Neural crest cell (in vitro differentiated cells): Measurements from ENCODE around the gene LACTB. TPM values are rescaled to one million over a fixed set of nuclear protein-coding genes. Genes with fewer than 3 reads are reported as not detected.

ENCODE experiments used
- DNase-seq: peaks from one replicate; pipeline ENCODE4 v3.0.0; 2021; ENCODE audit warnings: low read depth, mixed read lengths, low spot score
- H3K27ac Mint-ChIP-seq: one replicate; pipeline ENCODE4 v1.8.0; 2021; ENCODE audit warnings: mild to moderate bottlenecking, mixed read lengths; ENCODE audit not compliant: unreplicated experiment
- H3K27me3 Mint-ChIP-seq: 2 replicates; pipeline ENCODE4 v1.8.0; 2021; ENCODE audit warnings: low read depth, mild to moderate bottlenecking, mixed read lengths
- H3K36me3 Mint-ChIP-seq: 2 replicates; pipeline ENCODE4 v1.8.0; 2021; ENCODE audit warnings: low read depth, mild to moderate bottlenecking, mixed read lengths
- H3K4me1 Mint-ChIP-seq: 2 replicates; pipeline ENCODE4 v1.8.0; 2021; ENCODE audit warnings: mixed read lengths
- H3K4me3 Mint-ChIP-seq: one replicate; pipeline ENCODE4 v1.8.0; 2021; ENCODE audit warnings: mild to moderate bottlenecking, mixed read lengths
- H3K9me3 Mint-ChIP-seq: 2 replicates; pipeline ENCODE4 v1.8.0; 2021; ENCODE audit warnings: mixed read lengths
- total RNA-seq: library from RNA; stranded (reverse); gene quantifications from 2 replicates; pipeline ENCODE4 v1.2.1, GENCODE V29; 2021
- TF ChIP-seq, protein P1 (sequence below): fragments of 200-600 bp; sonication (generic); conservative IDR thresholded peaks from 2 replicates; pipeline ENCODE4 v1.5.0; 2021; ENCODE audit warnings: antibody characterized with exemption, mild to moderate bottlenecking

LACTB gene
- total RNA-seq, 1 donor from 2014 or later, result 7.0 TPM

- Mint-ChIP-seq H3K27ac (no peak overlapping the region), H3K4me3 (no peak overlapping the region), H3K27me3 (no peaks in the 10 kb centered on the region), H3K36me3 (no peaks in the 10 kb centered on the region), H3K4me1 (no peaks in the 10 kb centered on the region), H3K9me3 (peaks cover 4% of the 10 kb centered on the region)
- DNase-seq, result no peak
- TF ChIP-seq, protein P1, sequence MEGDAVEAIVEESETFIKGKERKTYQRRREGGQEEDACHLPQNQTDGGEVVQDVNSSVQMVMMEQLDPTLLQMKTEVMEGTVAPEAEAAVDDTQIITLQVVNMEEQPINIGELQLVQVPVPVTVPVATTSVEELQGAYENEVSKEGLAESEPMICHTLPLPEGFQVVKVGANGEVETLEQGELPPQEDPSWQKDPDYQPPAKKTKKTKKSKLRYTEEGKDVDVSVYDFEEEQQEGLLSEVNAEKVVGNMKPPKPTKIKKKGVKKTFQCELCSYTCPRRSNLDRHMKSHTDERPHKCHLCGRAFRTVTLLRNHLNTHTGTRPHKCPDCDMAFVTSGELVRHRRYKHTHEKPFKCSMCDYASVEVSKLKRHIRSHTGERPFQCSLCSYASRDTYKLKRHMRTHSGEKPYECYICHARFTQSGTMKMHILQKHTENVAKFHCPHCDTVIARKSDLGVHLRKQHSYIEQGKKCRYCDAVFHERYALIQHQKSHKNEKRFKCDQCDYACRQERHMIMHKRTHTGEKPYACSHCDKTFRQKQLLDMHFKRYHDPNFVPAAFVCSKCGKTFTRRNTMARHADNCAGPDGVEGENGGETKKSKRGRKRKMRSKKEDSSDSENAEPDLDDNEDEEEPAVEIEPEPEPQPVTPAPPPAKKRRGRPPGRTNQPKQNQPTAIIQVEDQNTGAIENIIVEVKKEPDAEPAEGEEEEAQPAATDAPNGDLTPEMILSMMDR, result no peak
Measured at GRCh38 chr15:63109498-63109897, 12.2 kb upstream of the LACTB start.

DNA sequence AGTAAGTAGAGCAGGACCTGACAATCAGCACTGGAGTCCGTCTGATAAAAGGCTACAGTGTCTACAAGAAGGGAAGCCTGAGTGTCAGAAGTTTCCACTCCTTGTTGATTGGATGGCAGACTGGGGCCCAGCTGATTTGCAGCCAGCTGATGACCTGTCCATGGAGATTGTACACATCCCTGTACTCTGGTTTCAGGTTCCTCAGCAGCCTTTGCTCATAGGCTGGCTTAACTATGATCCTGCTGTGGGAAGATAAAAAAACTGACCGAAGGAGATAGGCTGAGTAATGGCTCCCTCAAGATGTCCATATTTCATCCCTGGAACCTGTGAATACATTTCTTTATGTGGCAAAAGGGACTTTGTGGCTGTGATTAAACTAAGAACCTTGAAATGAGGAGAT is 11.7 kb upstream of the LACTB start:
- H3K27ac Mint-ChIP-seq, result no peak overlapping the region
- peaks cover 4% of the 10 kb centered on the region for H3K9me3 Mint-ChIP-seq
- no peak overlapping the region for H3K4me3 Mint-ChIP-seq
- no peak for DNase-seq
- no peaks in the 10 kb centered on the region for H3K36me3 Mint-ChIP-seq
- no peaks in the 10 kb centered on the region for H3K4me1 Mint-ChIP-seq
- H3K27me3 Mint-ChIP-seq, result no peaks in the 10 kb centered on the region
- TF ChIP-seq, protein P1, result no peak

DNA sequence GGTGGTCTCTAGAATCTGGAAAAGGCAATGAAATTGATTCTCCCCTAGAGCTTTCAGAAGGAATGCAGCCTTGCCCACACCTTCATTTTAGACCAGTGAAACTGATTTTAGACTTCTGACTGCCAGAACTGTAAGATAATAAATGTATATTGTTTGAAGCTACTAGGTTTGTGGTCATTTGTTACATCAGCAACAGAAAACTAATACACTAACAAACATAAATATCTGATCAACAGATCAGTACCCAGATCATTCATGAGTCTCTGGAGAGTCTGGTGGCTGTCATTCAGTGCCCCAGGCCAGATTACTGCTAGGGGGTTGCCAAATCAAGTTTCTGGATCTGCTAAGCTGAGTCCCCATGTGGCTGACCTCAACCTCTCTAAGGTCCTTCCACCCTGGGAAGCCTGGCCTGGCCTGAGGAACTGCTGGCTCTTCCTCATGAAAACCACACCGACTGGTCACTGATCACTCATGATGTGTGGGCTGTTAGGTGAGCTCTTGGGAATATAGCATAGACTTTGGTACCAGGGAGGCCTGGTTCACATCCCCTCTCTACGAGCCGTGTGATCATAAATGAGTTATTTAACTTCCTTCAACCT is 11.1 kb upstream of the LACTB start:
- no peaks in the 10 kb centered on the region for H3K4me1 Mint-ChIP-seq
- no peaks in the 10 kb centered on the region for H3K27me3 Mint-ChIP-seq
- DNase-seq, result no peak
- no peaks in the 10 kb centered on the region for H3K9me3 Mint-ChIP-seq
- no peaks in the 10 kb centered on the region for H3K36me3 Mint-ChIP-seq
- no peak overlapping the region for H3K27ac Mint-ChIP-seq
- no peak overlapping the region for H3K4me3 Mint-ChIP-seq
- TF ChIP-seq, protein P1, result no peak

GRCh38 chr15:63111481-63111880 is 10.2 kb upstream of the LACTB start:
- no peak overlapping the region for H3K27ac Mint-ChIP-seq
- H3K4me3 Mint-ChIP-seq, result no peak overlapping the region
- DNase-seq, result no peak
- H3K36me3 Mint-ChIP-seq, result no peaks in the 10 kb centered on the region
- no peaks in the 10 kb centered on the region for H3K27me3 Mint-ChIP-seq
- H3K9me3 Mint-ChIP-seq, result no peaks in the 10 kb centered on the region
- H3K4me1 Mint-ChIP-seq, result no peaks in the 10 kb centered on the region
- TF ChIP-seq, protein P1, result no peak

GRCh38 chr15:63112871-63113270 is 8.8 kb upstream of the LACTB start:
- TF ChIP-seq, protein P1, result no peak
- no peak overlapping the region for H3K4me3 Mint-ChIP-seq
- no peak for DNase-seq
- H3K9me3 Mint-ChIP-seq, result no peaks in the 10 kb centered on the region
- no peak overlapping the region for H3K27ac Mint-ChIP-seq
- H3K27me3 Mint-ChIP-seq, result no peaks in the 10 kb centered on the region
- no peaks in the 10 kb centered on the region for H3K36me3 Mint-ChIP-seq
- H3K4me1 Mint-ChIP-seq, result peaks cover 3% of the 10 kb centered on the region
